A673 (cell line): ENCODE measurements around the gene LNX1. TPM values are rescaled to one million over a fixed set of nuclear protein-coding genes. Genes with fewer than 3 reads are reported as not detected.

Experiments
- BruUV-seq: library from RNA; stranded (reverse); fragments of 400-500 nt; replicated peaks from 2 replicates; lab custom pipeline; 2021; lab: Mats Ljungman, UMichigan
- CTCF ChIA-PET: fragments of 300-600 bp; sonication (Branson Sonifier 250); formaldehyde crosslinking; loops from one replicate; lab custom pipeline; 2022; ENCODE audit warnings: antibody characterized with exemption; lab: Charles Lee
- POLR2A ChIA-PET: fragments of 300-600 bp; sonication (Branson Sonifier 250); formaldehyde crosslinking; loops from one replicate; lab custom pipeline; 2022; ENCODE audit warnings: antibody characterized with exemption; ENCODE audit not compliant: low non-redundant PET; lab: Charles Lee
- DNase-seq: peaks from one replicate; pipeline ENCODE4 v3.0.0-alpha.2; 2015; ENCODE audit warnings: low spot score
- H3K27ac ChIP-seq: fragments of 200-600 bp; sonication (generic); 2 replicates; pipeline ENCODE4 v1.5.1; 2016; ENCODE audit warnings: mixed run types, low read depth, mild to moderate bottlenecking, mixed read lengths, antibody characterized with exemption, low read length; ENCODE audit not compliant: poor library complexity, severe bottlenecking
- H3K27me3 ChIP-seq: fragments of 200-600 bp; sonication (generic); replicated peaks from 2 replicates; pipeline ENCODE4 v1.6.1; 2017; ENCODE audit warnings: mixed run types, low read depth, mild to moderate bottlenecking, mixed read lengths, antibody characterized with exemption, low read length; ENCODE audit not compliant: insufficient read depth, poor library complexity
- H3K36me3 ChIP-seq: fragments of 200-600 bp; sonication (generic); 2 replicates; pipeline ENCODE4 v1.6.1; 2016; ENCODE audit warnings: mixed run types, mild to moderate bottlenecking, mixed read lengths, antibody characterized with exemption, low read length; ENCODE audit not compliant: insufficient read depth, poor library complexity, severe bottlenecking
- H3K4me1 ChIP-seq: fragments of 200-600 bp; sonication (generic); 2 replicates; pipeline ENCODE4 v1.6.1; 2017; ENCODE audit warnings: mixed run types, mild to moderate bottlenecking, mixed read lengths, antibody characterized with exemption, low read length; ENCODE audit not compliant: insufficient read depth, poor library complexity, severe bottlenecking
- H3K4me3 ChIP-seq: fragments of 200-600 bp; sonication (generic); 2 replicates; pipeline ENCODE4 v1.5.1; 2016; ENCODE audit warnings: low read depth, mixed run types, mild to moderate bottlenecking, mixed read lengths, low read length; ENCODE audit not compliant: poor library complexity, severe bottlenecking
- H3K9me3 ChIP-seq: fragments of 200-600 bp; sonication (generic); 2 replicates; pipeline ENCODE4 v1.6.1; 2016; ENCODE audit warnings: mixed run types, low read depth, mild to moderate bottlenecking, mixed read lengths, antibody characterized with exemption, low read length; ENCODE audit not compliant: poor library complexity, severe bottlenecking
- EZH2 ChIP-seq: fragments of 200-600 bp; sonication (generic); IDR thresholded peaks from 2 replicates; pipeline ENCODE4 v1.6.1; 2017; ENCODE audit warnings: borderline replicate concordance, low read depth, mild to moderate bottlenecking, mixed read lengths, antibody characterized with exemption, low read length; ENCODE audit not compliant: poor library complexity, severe bottlenecking
- intact Hi-C: fragments of 100-400 bp; cut with micrococcal nuclease; formaldehyde crosslinking; loops from one replicate; pipeline ENCODE4 v1.10.0; 2022; ENCODE audit not compliant: unreplicated experiment
- total RNA-seq: library from RNA; stranded (reverse); gene quantifications from 2 replicates; pipeline ENCODE4 v1.2.3, GENCODE V29; 2021
- TF ChIP-seq, protein P1 (sequence below): fragments of 300-800, 200-600 bp; sonication (generic); conservative IDR thresholded peaks from 2 replicates; pipeline ENCODE4 v1.5.1; 2017; ENCODE audit warnings: low read depth, mild to moderate bottlenecking, antibody characterized with exemption, low read length, moderate library complexity, mixed read lengths

LNX1 gene
- total RNA-seq, 1 experiment from 2014 or later = not detected

DNA sequence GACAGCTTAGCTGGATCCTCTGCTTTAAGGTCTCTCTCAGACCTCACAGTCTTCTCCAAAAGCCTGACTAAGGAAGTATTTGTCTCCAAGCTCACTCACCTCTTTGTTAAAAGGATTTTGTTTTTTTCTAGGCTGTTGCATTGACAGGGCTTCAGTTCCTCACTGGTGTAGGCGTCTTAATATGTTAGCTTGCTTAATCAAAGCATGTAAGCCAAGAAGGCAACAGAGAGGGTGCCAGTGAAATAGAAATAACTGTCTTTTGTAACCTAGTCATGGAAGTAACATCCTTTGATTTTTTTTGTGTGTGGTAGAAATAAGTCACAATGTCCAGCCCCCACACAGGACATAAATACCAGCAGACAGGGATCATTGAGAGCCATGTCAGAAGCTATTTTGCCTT lies 155.0 kb downstream of the LNX1 start:
- BruUV-seq = no TSS peak
- TF ChIP-seq, protein P1, sequence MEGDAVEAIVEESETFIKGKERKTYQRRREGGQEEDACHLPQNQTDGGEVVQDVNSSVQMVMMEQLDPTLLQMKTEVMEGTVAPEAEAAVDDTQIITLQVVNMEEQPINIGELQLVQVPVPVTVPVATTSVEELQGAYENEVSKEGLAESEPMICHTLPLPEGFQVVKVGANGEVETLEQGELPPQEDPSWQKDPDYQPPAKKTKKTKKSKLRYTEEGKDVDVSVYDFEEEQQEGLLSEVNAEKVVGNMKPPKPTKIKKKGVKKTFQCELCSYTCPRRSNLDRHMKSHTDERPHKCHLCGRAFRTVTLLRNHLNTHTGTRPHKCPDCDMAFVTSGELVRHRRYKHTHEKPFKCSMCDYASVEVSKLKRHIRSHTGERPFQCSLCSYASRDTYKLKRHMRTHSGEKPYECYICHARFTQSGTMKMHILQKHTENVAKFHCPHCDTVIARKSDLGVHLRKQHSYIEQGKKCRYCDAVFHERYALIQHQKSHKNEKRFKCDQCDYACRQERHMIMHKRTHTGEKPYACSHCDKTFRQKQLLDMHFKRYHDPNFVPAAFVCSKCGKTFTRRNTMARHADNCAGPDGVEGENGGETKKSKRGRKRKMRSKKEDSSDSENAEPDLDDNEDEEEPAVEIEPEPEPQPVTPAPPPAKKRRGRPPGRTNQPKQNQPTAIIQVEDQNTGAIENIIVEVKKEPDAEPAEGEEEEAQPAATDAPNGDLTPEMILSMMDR = no peak
- no peak for TF ChIP-seq EZH2
- Histone ChIP-seq H3K36me3 (no peaks in the 10 kb centered on the region), H3K4me1 (no peaks in the 10 kb centered on the region), H3K9me3 (no peaks in the 10 kb centered on the region), H3K27me3 (no peaks in the 10 kb centered on the region), H3K4me3 (no peak overlapping the region), H3K27ac (no peak overlapping the region)
- ChIA-PET POLR2A (interaction anchor here (0.6 kb wide), 1 partner anchor 59 kb away, joined by 5 read pairs; the partner anchor contains the start of gene FIP1L1), CTCF (no interaction called here)
- intact Hi-C loops = no loop called here
- no peak for DNase-seq

DNA sequence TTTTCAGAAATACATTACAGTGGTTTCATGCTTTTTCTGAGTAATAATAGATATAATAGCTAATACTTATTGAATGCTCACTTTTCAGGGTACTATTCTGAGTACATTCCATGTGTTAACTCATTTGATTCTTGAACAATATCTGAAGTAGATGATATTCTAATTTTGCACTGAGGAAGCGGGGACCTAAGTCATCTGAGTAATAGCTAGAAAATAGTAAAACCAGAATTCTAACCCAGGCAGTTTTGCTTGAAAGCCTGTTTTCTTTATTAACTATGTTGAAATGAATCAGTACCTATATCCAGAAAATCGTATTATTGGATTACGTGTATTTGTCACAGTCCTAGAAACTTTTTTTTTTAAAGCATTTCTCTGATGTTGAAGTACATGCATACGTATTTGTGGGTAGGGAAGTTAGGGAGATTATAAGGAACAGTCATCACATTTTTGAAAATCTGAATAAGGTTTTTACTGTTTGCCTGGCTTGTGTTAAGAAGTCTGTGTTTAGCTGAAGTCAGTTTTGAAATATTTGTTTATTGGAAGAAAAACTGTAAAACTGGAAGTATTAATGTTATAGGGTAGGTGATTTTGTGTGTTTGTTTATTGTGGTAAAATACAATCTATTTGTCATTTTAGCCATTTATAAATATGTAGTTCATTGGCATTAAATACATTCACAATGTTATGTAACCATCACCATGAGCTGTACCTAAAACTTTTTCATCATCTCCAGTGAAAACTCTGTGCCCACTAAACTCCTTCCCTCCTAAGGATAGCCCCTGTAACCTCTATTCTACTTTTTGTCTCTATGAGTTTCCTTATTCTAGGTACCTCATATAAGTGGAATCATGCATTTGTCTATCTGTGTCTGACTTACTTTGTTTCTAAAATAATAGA lies 158.5 kb downstream of the LNX1 start:
- Histone ChIP-seq H3K36me3 (peaks cover 19% of the 10 kb centered on the region), H3K27me3 (no peaks in the 10 kb centered on the region), H3K9me3 (no peaks in the 10 kb centered on the region), H3K27ac (no peak overlapping the region), H3K4me3 (no peak overlapping the region), H3K4me1 (no peaks in the 10 kb centered on the region)
- intact Hi-C loops = no loop called here
- no peak for DNase-seq
- BruUV-seq = no TSS peak
- no peak for TF ChIP-seq EZH2
- TF ChIP-seq, protein P1 = no peak
- ChIA-PET POLR2A (no interaction called here), CTCF (no interaction called here)

DNA sequence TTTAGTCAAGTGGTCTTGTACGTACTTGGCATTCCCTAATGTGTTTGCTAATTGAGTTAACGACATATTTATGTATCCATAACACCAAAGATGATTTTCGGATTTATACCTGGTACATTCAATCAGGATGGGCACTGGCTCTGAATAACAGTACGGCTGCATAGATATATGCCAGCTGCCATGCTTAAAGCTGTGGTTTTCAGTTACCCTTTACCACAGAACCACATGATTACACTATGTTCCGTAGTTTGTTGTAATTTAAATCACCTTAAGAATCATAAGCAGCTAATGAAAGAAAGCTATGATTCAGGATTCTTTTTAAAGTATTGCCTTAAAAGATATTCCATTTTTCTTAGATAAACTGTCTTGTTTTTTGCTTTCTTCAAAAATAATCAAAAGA lies 160.2 kb downstream of the LNX1 start:
- TF ChIP-seq EZH2 = no peak
- TF ChIP-seq, protein P1 = no peak
- no peak for DNase-seq
- Histone ChIP-seq H3K27me3 (no peaks in the 10 kb centered on the region), H3K9me3 (no peaks in the 10 kb centered on the region), H3K27ac (no peak overlapping the region), H3K36me3 (peaks cover 22% of the 10 kb centered on the region), H3K4me3 (no peak overlapping the region), H3K4me1 (no peaks in the 10 kb centered on the region)
- BruUV-seq = no TSS peak
- POLR2A ChIA-PET = no interaction called here
- intact Hi-C loops = no loop called here
- CTCF ChIA-PET = no interaction called here
